ENCODE results near the gene CHST8. TPM values are rescaled to one million over a fixed set of nuclear protein-coding genes. Genes with fewer than 3 reads are reported as not detected.

The CHST8 gene
- total RNA-seq, 1 donor from 2014 or later, result not detected

DNA sequence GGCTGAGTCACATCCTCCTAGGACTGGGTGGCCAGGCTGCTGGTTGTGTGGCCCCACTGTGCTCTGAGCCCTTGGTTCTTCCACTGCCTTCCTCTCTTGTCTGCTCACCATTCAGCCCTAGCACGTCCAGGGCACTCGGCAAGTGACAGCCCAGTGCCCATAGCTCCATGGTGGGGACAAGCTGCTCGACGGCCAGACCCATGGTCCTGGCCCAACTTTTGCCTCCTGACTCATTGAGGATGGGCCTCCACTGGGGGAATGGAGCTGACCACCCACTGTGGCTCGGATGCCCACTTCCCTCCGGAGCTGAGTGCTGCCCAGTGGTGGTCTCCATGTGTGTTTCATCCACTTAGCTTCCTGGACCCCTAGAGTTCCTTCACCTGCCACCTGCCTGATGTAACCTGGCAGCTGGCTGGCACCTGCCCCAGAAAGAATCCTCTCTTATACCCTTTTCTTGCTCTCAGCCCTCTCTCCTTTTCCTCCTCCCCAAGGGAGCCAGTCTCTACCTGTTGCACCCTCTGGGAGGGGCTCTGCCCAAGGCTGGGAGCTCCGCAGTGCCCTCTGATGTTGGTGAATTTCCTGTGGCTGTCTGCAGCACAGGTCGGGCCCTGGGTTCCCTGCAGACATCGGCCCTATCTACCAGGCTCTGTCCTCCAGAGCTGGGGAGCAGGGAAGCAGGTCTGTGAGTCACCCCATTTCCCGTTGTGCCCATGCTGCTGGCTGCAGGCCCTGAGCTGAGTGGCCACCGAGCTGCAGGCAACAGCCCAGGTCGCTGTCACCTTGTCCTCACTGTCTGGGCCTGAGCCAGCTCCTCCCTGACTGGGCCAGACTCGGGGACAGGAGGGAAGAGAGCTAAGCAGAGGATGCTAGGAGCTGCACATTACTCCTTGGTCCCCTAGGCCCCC lies 7.4 kb downstream of the CHST8 start:
- no peak for TF ChIP-seq EZH2 (IDR thresholded peaks at IDR 0.05; ENCODE audit: insufficient read depth, low read length)
- TF ChIP-seq, protein P1, sequence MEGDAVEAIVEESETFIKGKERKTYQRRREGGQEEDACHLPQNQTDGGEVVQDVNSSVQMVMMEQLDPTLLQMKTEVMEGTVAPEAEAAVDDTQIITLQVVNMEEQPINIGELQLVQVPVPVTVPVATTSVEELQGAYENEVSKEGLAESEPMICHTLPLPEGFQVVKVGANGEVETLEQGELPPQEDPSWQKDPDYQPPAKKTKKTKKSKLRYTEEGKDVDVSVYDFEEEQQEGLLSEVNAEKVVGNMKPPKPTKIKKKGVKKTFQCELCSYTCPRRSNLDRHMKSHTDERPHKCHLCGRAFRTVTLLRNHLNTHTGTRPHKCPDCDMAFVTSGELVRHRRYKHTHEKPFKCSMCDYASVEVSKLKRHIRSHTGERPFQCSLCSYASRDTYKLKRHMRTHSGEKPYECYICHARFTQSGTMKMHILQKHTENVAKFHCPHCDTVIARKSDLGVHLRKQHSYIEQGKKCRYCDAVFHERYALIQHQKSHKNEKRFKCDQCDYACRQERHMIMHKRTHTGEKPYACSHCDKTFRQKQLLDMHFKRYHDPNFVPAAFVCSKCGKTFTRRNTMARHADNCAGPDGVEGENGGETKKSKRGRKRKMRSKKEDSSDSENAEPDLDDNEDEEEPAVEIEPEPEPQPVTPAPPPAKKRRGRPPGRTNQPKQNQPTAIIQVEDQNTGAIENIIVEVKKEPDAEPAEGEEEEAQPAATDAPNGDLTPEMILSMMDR (IDR thresholded peaks at IDR 0.05; ENCODE audit: insufficient read depth, low read depth, low read length), result no peak
- Histone ChIP-seq H3K79me2 (ENCODE audit: insufficient read depth, low read length) (no peaks in the 10 kb centered on the region), H3K9me3 (ENCODE audit: insufficient read depth, low read depth, low read length) (no peaks in the 10 kb centered on the region), H3K9ac (ENCODE audit: low read length) (no peak overlapping the region), H3K27me3 (ENCODE audit: insufficient read depth, low read length) (peaks cover 9% of the 10 kb centered on the region), H4K20me1 (ENCODE audit: insufficient read depth, low read length) (no peaks in the 10 kb centered on the region), H3K4me3 (ENCODE audit: insufficient read depth, low read depth, low read length) (no peak overlapping the region), H3K36me3 (ENCODE audit: insufficient read depth, low read length) (no peaks in the 10 kb centered on the region), H3K27ac (ENCODE audit: low read depth, low read length) (no peak overlapping the region), H3K4me1 (ENCODE audit: insufficient read depth, low read length) (no peaks in the 10 kb centered on the region), H3K4me2 (ENCODE audit: low read length) (no peak overlapping the region), H2AFZ (ENCODE audit: low read depth, low read length) (no peak overlapping the region)
- DNase-seq (ENCODE audit: low read depth) (no peak), FAIRE-seq (no peak)
- Mint-ChIP-seq H3K27me3 (ENCODE audit: low read depth, unreplicated experiment) (peaks cover 60% of the 10 kb centered on the region), H3K4me3 (ENCODE audit: unreplicated experiment) (no peak overlapping the region), H3K27ac (ENCODE audit: unreplicated experiment) (no peak overlapping the region), H3K4me1 (ENCODE audit: low read depth, unreplicated experiment) (peaks cover 4% of the 10 kb centered on the region), H3K36me3 (ENCODE audit: low read depth, unreplicated experiment) (no peaks in the 10 kb centered on the region), H3K9me3 (ENCODE audit: unreplicated experiment) (peaks cover 6% of the 10 kb centered on the region)

DNA sequence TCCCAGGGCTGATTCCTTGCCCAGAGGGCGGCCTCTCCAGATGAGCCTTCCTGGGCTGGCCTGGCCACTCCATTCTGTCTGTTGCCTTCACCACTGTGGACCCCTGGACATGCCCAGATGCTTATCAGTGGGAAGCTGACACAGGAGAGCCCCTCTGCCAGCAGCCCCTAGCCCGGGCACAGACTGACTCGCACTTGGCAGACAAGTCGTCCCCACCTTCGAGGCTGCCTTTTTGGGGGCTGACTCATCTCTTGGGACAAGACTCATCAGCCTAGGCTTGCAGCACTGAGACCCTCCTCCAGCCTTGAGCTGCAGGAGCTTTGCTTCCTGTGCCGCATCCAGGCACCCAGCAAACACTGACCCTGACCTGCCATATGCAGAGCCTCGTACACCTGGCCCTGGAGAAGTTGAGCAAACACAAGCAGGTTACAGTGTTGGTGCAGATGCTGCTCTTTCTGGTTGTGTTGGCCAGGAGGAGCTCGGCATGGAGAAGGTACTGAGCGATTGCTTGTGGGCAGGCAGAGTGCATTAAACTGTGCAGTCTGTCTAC lies 8.1 kb downstream of the CHST8 start:
- TF ChIP-seq, protein P1 (IDR thresholded peaks at IDR 0.05; ENCODE audit: insufficient read depth, low read depth, low read length), result no peak
- no peak for TF ChIP-seq EZH2 (IDR thresholded peaks at IDR 0.05; ENCODE audit: insufficient read depth, low read length)
- H3K4me2 ChIP-seq (ENCODE audit: low read length), result no peak overlapping the region
- DNase-seq (ENCODE audit: low read depth), result no peak
- H3K4me3 Mint-ChIP-seq (ENCODE audit: unreplicated experiment), result no peak overlapping the region
- FAIRE-seq, result no peak
- no peaks in the 10 kb centered on the region for H3K36me3 ChIP-seq (ENCODE audit: insufficient read depth, low read length)
- H3K79me2 ChIP-seq (ENCODE audit: insufficient read depth, low read length), result no peaks in the 10 kb centered on the region
- H3K27me3 Mint-ChIP-seq (ENCODE audit: low read depth, unreplicated experiment), result peaks cover 53% of the 10 kb centered on the region
- no peaks in the 10 kb centered on the region for H4K20me1 ChIP-seq (ENCODE audit: insufficient read depth, low read length)
- H3K9me3 ChIP-seq (ENCODE audit: insufficient read depth, low read depth, low read length), result no peaks in the 10 kb centered on the region
- H3K4me1 ChIP-seq (ENCODE audit: insufficient read depth, low read length), result no peaks in the 10 kb centered on the region
- H3K27me3 ChIP-seq (ENCODE audit: insufficient read depth, low read length), result peaks cover 3% of the 10 kb centered on the region
- no peak overlapping the region for H3K27ac Mint-ChIP-seq (ENCODE audit: unreplicated experiment)
- H3K36me3 Mint-ChIP-seq (ENCODE audit: low read depth, unreplicated experiment), result no peaks in the 10 kb centered on the region
- H3K9me3 Mint-ChIP-seq (ENCODE audit: unreplicated experiment), result peaks cover 6% of the 10 kb centered on the region
- peaks cover 1% of the 10 kb centered on the region for H3K4me1 Mint-ChIP-seq (ENCODE audit: low read depth, unreplicated experiment)
- H3K9ac ChIP-seq (ENCODE audit: low read length), result no peak overlapping the region
- H3K4me3 ChIP-seq (ENCODE audit: insufficient read depth, low read depth, low read length), result no peak overlapping the region
- H3K27ac ChIP-seq (ENCODE audit: low read depth, low read length), result no peak overlapping the region
- H2AFZ ChIP-seq (ENCODE audit: low read depth, low read length), result no peak overlapping the region
